ENCODE measurements around the gene APOBEC3B.
"Not testable (repeated sequence)": the region's sequence is repeated elsewhere in the genome, so short reads cannot be mapped to it uniquely, and the experiment has no call there.

DNA sequence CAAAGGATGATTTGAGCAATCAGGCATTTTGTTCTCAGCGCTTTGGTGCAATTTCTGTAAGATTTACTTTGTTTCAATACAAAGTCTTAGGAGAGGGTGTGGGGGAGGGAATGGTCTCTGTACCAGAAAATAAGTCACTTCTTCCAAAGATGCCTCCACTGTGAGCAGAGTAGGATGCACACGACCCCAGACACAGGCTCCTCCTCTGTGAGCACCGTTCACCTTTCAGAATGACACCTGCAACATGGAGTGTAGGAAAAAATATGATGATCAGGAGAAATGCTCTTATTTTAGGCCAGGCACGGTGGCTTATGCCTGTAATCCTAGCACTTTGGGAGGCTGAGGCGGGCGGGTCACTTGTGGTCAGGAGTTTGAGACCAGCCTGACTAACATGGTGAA lies 32.6 kb downstream of the APOBEC3B start:
- TF ChIP-seq, protein P1, sequence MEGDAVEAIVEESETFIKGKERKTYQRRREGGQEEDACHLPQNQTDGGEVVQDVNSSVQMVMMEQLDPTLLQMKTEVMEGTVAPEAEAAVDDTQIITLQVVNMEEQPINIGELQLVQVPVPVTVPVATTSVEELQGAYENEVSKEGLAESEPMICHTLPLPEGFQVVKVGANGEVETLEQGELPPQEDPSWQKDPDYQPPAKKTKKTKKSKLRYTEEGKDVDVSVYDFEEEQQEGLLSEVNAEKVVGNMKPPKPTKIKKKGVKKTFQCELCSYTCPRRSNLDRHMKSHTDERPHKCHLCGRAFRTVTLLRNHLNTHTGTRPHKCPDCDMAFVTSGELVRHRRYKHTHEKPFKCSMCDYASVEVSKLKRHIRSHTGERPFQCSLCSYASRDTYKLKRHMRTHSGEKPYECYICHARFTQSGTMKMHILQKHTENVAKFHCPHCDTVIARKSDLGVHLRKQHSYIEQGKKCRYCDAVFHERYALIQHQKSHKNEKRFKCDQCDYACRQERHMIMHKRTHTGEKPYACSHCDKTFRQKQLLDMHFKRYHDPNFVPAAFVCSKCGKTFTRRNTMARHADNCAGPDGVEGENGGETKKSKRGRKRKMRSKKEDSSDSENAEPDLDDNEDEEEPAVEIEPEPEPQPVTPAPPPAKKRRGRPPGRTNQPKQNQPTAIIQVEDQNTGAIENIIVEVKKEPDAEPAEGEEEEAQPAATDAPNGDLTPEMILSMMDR (IDR thresholded peaks at IDR 0.05), result not testable (repeated sequence)
- not testable (repeated sequence) for TF ChIP-seq ZFX (IDR thresholded peaks at IDR 0.05; ENCODE audit: borderline replicate concordance)
